Measurements from ENCODE around the gene ASXL1.
"Not testable (repeated sequence)": the region's sequence is repeated elsewhere in the genome, so short reads cannot be mapped to it uniquely, and the experiment has no call there.

ASXL1 gene

DNA sequence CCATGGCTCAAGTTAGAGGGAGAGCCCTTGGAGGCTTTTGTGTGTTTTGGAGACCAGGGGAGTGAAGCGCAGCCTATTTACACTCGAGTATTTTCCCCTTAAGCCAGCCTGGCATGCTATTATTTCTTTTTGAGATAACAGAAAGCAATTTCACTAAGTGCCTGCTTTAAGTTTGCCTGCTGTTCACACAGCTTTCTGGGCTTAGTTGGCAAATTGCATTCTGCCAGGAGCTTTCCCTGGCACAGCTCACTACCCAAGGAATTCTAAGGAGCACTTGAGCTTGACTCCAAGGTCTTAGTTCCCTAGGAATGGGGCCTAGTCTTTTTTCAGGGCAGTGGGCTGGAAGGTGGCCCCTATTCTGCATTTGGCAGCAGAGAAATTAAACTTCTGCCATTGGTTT is 19.0 kb upstream of the ASXL1 start:
- H3K4me3 ChIP-seq (ENCODE audit: low read depth, low read length): no peak overlapping the region
- TF ChIP-seq, protein P1, sequence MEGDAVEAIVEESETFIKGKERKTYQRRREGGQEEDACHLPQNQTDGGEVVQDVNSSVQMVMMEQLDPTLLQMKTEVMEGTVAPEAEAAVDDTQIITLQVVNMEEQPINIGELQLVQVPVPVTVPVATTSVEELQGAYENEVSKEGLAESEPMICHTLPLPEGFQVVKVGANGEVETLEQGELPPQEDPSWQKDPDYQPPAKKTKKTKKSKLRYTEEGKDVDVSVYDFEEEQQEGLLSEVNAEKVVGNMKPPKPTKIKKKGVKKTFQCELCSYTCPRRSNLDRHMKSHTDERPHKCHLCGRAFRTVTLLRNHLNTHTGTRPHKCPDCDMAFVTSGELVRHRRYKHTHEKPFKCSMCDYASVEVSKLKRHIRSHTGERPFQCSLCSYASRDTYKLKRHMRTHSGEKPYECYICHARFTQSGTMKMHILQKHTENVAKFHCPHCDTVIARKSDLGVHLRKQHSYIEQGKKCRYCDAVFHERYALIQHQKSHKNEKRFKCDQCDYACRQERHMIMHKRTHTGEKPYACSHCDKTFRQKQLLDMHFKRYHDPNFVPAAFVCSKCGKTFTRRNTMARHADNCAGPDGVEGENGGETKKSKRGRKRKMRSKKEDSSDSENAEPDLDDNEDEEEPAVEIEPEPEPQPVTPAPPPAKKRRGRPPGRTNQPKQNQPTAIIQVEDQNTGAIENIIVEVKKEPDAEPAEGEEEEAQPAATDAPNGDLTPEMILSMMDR (IDR thresholded peaks at IDR 0.05; ENCODE audit: low read depth, low read length): no peak
- H3K27ac ChIP-seq: no peak overlapping the region
- no peaks in the 10 kb centered on the region for H3K9me3 ChIP-seq (ENCODE audit: severe bottlenecking)
- H3K27me3 ChIP-seq (ENCODE audit: insufficient read depth, low read depth, severe bottlenecking): no peaks in the 10 kb centered on the region
- H3K36me3 ChIP-seq: no peaks in the 10 kb centered on the region
- DNase-seq: no peak

DNA sequence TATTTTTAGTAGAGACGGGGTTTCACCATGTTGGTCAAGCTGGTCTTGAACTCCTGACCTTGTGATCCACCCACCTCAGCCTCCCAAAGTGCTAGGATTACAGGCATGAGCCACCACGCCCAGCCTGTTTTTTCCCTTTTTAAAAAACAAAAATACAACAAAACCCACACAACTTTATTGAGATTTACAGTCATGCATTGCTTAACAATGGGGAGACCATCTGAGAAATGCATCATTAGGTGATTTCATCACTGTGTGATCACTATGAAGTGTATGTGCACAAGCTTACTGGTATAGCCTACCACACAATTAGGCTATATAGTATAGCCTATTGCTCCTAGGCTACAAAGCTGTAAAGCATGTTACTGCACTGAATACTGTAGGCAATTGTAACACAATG is 17.1 kb upstream of the ASXL1 start:
- H3K36me3 ChIP-seq; H3K27me3 ChIP-seq (ENCODE audit: insufficient read depth, low read depth, severe bottlenecking); H3K27ac ChIP-seq; H3K9me3 ChIP-seq (ENCODE audit: severe bottlenecking); DNase-seq; H3K4me3 ChIP-seq (ENCODE audit: low read depth, low read length): not testable (repeated sequence)

DNA sequence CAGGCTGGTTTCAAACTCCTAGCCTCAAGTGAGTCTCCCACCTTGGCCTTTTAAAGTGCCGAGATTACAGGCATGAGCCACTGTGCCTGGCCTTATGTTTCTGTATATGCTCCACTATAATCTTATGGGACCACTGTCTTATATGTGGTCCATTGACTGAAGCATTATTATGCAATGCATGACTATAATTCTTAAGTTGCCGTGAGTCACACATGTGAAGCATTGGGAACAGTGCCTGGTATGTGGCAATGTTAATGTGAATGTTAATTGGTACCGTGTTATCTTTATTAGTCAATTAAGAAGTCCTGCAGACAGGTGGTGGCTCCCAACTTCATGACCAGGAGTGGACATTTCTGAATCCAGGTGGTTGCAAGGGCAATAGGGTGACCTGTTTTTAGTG is 14.7 kb upstream of the ASXL1 start:
- Histone ChIP-seq H3K4me3 (ENCODE audit: low read depth, low read length) (no peak overlapping the region), H3K9me3 (ENCODE audit: severe bottlenecking) (no peaks in the 10 kb centered on the region), H3K27me3 (ENCODE audit: insufficient read depth, low read depth, severe bottlenecking) (no peaks in the 10 kb centered on the region), H3K36me3 (no peaks in the 10 kb centered on the region), H3K27ac (no peak overlapping the region)
- TF ChIP-seq, protein P1 (IDR thresholded peaks at IDR 0.05; ENCODE audit: low read depth, low read length): no peak
- DNase-seq: no peak

DNA sequence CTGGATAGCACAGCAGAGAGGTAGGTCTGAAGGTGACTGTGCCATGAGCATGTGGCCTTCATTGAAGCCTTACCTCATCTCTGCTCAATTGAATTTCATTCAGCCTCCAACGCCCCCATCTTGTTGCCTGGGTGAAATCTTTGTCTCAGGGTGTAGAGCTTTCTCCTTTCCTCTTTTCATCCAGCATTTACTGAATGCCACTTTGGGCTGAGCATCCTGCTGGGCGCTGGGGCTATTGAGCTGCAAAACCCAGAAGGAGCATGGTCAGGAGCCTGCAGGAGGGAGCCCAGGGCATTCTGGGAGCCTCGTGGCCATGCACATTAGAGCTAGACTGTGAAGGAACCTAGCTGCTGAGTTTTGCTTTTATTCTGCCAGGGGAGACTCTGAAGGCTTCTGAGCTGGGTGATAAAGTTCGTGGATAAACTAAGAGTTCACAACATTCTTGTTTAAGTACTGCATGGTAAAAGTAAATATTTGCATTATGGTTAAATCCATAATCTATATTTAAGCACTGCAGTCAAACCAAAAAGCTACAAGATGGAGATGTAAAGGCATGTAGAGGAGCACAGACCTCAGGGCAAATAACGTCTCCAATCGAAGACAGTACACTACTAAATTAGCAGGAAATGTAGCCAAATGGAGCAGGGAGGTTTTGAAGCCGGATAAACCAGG is 13.2 kb upstream of the ASXL1 start:
- TF ChIP-seq, protein P1 (IDR thresholded peaks at IDR 0.05; ENCODE audit: low read depth, low read length): no peak
- no peak overlapping the region for H3K27ac ChIP-seq
- H3K27me3 ChIP-seq (ENCODE audit: insufficient read depth, low read depth, severe bottlenecking): no peaks in the 10 kb centered on the region
- no peaks in the 10 kb centered on the region for H3K36me3 ChIP-seq
- H3K4me3 ChIP-seq (ENCODE audit: low read depth, low read length): no peak overlapping the region
- no peaks in the 10 kb centered on the region for H3K9me3 ChIP-seq (ENCODE audit: severe bottlenecking)
- DNase-seq: no peak

DNA sequence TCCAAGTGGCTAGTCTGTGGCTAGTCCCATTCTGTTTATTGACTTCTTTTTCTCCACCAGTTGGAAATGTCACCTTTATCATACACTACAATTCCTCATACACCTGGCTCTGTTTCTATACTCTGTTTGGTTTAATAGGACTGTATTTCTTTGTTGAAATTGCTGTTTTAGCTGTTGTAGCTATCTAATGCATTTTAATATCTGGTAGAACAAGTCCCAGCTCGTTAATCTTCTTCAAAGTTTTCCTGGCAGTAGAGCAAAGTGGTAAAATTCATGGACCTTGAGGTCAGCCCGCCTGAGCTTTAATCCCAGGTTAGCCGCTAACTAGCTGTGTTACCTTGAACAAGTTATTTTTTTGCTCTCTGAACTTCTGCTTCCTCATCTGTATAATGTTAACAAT is 9.9 kb upstream of the ASXL1 start:
- no peak for DNase-seq
- Histone ChIP-seq H3K27ac (no peak overlapping the region), H3K36me3 (no peaks in the 10 kb centered on the region), H3K4me3 (ENCODE audit: low read depth, low read length) (no peak overlapping the region), H3K27me3 (ENCODE audit: insufficient read depth, low read depth, severe bottlenecking) (no peaks in the 10 kb centered on the region), H3K9me3 (ENCODE audit: severe bottlenecking) (no peaks in the 10 kb centered on the region)
- TF ChIP-seq, protein P1 (IDR thresholded peaks at IDR 0.05; ENCODE audit: low read depth, low read length): no peak

DNA sequence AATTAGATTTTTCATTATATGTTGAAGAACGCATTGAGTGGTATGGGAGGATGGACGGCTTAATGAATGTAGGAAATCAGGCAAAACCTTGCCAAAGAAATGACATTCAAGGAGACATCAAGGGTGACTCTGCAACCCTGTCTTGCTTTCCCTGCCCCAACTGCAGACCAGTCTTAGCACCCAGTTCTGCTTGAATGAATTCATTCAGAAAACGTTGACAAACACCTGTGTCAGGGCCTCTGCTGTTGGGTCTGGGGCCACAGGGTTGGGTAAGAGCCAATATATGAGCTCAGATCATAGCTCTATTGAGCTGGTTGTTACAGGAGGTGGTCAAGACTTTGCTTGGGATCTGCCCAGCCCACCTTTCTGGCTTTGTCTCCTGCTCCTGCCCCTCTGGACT is 7.7 kb upstream of the ASXL1 start:
- TF ChIP-seq, protein P1 (IDR thresholded peaks at IDR 0.05; ENCODE audit: low read depth, low read length): no peak
- Histone ChIP-seq H3K9me3 (ENCODE audit: severe bottlenecking) (no peaks in the 10 kb centered on the region), H3K36me3 (no peaks in the 10 kb centered on the region), H3K27me3 (ENCODE audit: insufficient read depth, low read depth, severe bottlenecking) (no peaks in the 10 kb centered on the region), H3K27ac (no peak overlapping the region), H3K4me3 (ENCODE audit: low read depth, low read length) (no peak overlapping the region)
- no peak for DNase-seq

All from WERI-Rb-1 (cell line).